HG03571 (cell line): ENCODE results near the gene CEACAM19.
"Not testable (repeated sequence)": the region's sequence is repeated elsewhere in the genome, so short reads cannot be mapped to it uniquely, and the experiment has no call there.

Source experiments
- ATAC-seq: cut with Tn5 transposase; IDR thresholded peaks from one replicate; pipeline ENCODE4 v1.9.1; 2021; ENCODE audit not compliant: unreplicated experiment

The CEACAM19 gene

DNA sequence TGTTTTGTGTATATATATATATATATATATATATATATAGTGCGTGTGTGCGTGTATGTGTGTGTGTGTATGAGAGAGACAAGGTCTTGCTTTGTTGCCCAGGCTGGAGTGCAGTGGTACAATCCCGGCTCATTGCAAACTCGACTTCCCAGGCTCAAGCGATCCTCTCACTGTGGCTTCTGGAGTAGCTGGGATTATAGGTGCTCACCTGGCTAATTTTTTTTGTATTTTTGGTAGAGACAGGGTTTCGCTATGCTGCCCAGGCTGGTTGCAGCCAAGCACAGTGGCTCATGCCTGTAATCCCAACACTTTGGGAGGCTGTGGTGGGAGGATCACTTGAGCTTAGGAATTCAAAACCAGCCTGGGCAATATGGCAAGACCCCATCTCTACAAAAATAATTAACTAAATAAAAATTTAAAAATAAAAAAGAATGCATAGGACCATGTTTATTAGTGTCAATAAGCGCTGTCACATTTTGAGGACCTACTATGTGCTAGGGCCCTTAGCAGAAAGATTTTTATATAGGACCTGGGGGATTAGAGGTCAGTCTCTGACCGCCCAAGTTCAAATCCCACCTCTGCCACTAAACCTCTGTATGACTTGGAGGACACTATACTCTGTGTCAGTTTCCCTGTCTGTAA is 25.8 kb upstream of the CEACAM19 start:
- no peak for ATAC-seq

DNA sequence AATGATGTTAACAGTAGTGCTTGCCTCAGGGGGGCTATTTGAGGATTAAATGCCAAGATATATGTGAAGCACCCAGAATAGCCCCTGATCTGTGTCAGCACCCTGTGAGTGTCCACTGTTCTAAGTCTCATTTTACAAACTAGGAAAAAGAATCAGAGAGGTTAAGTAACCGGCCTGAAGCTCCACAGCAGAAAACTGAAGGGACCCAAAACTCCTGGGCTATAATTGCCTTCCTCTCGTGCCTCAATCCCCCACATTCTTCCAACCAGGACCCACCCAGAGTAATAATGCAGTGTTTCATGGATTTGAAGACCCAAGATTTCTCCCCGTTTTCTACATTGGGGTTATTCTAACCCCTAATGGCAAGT is 25.2 kb upstream of the CEACAM19 start:
- no peak for ATAC-seq

DNA sequence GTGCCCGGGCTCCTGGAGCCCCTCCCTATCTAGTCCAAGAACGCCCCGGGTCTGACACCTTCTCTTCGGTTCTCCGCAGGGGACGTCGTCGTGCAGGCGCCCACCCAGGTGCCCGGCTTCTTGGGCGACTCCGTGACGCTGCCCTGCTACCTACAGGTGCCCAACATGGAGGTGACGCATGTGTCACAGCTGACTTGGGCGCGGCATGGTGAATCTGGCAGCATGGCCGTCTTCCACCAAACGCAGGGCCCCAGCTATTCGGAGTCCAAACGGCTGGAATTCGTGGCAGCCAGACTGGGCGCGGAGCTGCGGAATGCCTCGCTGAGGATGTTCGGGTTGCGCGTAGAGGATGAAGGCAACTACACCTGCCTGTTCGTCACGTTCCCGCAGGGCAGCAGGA is 24.1 kb upstream of the CEACAM19 start:
- no peak for ATAC-seq

DNA sequence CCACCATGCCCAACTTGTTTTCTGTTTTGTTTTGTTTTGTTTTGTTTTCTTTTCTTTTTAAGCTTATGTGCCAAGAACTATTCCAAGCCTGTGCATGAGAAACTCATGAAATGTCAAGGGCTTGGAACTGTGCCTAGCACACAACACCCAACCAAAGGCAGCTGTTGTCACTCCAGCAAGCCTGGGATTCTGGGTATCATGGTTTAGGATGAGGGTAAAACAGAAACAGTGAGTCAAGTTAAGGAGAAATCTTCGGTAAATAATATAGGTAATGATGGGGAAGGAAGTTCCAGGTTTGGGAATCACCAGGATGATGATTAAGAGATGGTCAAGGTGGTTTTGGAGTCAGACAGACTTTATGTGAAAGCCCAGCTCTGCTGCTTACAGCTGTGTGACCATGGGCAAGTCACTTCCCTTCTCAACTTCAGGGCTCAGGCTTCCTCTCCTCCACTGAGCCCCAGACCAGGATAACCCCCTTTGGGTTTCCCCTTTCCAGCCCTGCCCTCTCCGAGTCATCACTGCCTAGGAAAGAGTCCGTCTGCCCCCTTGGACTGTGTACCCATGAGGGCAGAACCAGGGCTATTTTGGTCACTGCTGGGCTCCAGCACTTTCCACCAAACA is 22.5 kb upstream of the CEACAM19 start:
- ATAC-seq = no peak

DNA sequence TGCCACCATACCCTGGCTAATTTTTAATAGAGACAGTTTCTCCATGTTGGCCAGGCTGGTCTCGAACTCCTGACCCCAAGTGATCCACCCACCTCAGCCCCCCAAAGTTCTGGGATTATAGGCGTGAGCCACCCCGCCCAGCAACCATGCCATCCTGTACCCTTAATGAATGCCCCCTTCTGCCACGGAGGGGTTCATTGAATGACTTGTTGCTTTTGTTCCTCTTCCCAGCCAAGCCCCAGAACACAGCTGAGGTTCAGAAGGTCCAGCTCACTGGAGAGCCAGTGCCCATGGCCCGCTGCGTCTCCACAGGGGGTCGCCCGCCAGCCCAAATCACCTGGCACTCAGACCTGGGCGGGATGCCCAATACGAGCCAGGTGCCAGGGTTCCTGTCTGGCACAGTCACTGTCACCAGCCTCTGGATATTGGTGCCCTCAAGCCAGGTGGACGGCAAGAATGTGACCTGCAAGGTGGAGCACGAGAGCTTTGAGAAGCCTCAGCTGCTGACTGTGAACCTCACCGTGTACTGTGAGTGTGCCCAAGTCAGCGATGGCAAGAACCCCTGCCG is 21.6 kb upstream of the CEACAM19 start:
- ATAC-seq = no peak

DNA sequence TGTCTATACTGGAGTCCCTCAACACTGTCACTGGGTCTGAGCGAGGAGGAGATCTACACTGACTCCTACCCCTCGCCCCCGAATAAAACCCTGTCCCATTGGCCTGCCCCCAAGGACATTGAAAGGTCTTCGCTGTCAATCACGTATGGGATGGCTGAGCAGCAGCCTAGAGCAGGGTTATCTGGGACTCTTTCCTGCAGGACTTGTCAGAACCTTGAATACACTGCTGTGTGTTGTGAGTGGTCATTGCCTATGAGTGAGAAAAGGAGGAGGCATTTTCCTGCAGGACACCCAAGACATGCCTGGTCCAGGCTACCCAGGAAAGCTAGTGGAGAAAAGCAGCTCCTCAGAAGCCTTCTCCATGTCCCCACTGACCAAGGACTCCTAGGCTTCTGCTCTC is 17.9 kb upstream of the CEACAM19 start:
- ATAC-seq = no peak

DNA sequence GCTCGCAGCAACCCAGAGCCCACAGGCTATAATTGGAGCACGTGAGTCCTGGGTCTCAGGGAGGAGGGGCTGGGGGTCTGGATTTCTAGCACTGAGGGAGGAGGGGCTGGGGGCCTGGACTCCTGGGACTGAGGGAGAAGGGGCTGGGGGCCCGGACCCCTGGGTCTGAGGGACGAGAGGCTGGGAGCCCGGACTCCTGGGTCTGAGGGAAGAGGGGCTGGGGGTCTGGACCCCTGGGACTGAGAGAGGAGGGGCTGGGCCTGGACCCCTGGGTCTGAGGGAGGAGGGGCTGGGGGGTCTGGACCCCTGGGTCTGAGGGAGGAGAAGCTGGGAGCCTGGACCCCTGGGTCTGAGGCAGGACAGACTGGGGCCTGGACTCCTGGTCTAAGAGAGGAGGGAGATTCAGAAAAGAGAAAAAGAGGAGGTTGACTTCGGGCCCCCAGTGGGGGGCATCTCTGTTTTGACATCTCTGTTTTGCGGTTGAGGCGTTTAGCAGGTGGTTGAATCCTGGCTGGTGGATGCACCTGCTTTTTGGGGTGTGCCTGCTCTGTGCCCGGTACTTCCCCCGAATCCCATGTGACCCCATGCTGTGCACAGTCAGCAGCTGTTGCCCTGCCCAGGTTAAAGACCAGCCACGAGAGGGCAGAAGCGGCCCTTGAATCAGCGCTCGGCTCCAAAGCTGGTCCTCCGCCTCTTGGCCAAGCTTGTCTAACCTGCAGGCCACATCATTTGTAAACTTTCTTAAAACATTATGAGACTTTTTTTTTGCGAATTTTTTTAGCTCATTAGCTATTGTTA is 17.1 kb upstream of the CEACAM19 start:
- peak; percentile 49 for ATAC-seq

DNA sequence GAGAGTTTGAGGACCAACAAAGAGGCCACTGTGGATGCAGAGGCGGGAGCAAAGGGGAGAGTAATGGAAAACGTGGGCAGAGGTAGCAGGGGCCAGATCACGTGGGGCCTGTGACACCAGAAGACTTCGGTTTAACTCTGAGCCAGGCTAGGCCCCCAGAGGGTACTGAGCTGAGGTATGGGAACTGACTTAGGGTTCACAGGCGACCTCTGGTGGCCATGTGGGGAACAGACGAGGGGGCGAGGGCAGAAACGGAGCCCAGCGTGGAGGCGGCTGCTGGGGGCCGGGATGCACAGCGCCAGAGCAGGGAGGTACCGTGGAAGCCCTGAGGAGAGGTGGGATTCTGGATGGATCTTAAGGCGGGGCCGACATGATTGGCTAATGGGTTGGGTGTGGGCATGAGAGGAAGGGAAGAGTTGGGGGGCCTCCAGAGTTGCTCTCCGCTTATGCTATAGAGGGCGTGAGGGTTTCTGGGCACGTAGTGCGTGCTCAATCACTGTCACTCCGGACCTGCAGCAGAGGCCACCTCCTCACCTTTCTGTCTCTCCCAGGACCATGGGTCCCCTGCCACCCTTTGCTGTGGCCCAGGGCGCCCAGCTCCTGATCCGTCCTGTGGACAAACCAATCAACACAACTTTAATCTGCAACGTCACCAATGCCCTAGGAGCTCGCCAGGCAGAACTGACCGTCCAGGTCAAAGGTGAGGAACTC is 13.9 kb upstream of the CEACAM19 start:
- no peak for ATAC-seq

DNA sequence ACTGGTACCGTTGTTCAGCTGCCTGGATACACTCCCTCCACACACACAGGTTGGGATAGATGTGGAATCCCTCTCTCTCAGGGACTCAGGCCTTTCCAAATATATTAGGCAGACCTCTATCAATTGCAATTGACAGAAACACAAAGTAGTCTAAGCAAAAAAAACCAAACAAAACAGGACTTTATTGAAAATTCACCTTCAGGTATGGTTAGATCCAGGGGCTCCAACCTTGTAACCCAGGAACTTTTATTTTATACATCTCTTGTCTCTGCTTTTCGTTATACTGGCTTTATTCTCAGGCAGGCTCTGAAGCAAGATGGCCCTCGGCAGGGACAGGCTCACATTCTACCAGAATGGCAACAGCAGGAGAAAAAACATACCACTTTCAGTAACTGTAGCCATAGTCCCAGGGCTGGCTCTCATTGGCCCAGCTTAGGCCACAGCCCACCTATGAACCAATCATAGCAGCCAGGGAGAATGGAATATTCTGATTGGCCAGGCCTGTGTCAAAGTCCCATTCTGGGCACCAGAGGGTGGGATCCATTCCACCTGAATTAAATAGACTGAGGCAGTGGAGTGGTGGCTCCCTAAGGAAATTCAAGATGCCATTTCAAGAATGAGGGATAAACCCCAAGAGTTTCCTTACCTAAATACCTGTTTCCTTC is 13.1 kb upstream of the CEACAM19 start:
- ATAC-seq = no peak

DNA sequence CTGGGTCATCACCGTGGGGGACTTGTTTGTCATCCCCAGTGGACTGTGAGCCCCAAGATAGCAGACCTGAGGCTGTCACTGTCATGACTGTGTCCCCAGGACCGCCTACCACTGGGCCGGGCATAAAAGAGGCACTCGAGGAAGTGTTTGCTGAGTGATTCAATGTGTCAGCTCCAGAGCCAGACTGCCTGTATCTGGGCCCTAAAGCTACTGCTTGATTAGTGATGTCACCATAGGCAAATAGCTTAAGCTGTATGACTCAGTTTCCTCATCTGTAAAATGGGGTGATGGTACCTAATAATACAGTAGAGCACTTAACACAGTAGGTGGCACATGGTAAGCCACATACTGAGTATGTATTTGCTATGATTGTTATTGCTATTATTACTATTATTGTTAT is 11.2 kb upstream of the CEACAM19 start:
- no peak for ATAC-seq

DNA sequence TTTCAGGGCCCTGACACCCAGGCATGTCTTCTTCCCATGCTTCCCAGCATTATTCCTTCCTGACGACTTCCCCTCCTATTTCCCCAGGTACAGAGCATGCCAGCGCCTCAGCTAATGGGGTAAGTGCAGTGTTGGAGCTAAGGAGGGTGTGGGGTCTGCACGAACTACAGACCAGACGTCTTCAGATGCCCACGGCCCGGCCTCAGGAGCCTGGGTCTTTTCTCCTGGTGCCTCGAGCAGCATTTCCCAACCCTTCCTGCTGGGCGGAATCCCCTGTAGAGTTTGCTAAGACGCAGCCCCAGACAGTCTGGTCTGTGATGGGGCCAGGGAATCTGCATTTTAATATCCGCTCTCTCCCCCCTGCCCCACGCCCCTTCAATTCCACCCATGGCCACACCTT is 10.1 kb upstream of the CEACAM19 start:
- ATAC-seq = no peak

DNA sequence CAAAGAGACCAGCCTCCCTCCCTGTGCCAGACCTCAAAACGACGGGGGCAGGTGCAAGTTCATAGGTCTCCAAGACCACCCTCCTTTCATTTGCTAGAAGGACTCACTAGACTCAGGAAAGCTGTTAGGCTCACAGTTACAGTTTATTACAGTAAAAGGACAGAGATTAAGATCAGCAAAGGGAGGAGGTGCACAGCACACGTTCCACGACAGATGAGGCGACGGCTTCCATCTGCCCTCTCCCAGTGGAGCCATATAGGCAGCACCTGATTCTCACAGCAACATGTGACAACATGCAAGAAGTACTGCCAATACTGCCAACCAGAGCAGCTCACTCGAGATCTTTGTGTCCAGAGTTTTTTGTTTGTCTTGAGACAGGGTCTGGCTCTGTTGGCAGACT is 9.4 kb upstream of the CEACAM19 start:
- no peak for ATAC-seq

DNA sequence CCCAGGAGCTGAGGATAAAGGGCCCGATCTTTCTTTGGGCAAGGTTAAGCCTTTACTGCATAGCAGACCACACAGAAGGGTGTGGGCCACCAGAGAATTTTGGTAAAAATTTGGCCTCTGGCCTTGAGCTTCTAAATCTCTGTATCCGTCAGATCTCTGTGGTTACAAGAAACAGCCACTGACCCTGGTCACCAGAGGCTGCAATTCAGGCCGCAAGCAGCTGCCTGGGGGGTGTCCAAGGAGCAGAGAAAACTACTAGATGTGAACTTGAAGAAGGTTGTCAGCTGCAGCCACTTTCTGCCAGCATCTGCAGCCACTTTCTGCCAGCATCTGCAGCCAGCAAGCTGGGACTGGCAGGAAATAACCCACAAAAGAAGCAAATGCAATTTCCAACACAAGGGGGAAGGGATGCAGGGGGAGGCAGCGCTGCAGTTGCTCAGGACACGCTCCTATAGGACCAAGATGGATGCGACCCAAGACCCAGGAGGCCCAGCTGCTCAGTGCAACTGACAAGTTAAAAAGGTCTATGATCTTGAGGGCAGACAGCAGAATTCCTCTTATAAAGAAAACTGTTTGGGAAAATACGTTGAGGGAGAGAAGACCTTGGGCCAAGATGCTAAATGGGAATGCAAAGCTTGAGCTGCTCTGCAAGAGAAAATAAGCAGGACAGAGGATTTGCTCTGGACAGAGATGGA is 8.4 kb upstream of the CEACAM19 start:
- ATAC-seq = no peak

DNA sequence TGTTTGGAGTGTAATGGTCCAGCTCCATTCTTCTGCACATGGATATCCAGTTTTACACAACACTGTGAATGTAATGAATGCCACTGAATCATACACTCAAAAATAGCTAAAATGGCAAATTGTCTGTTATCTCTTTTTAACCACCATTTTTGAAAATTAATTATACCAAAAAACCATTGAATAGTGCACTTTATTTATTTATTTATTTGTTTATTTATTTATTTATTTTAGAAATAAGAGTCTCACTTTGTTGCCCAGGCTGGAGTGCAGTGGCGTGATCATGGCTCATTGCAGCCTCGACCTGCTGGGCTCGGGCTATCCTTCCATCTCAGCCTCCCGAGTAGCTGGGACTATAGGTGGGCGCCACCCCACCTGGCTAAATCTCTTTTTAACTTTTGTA is 7.3 kb upstream of the CEACAM19 start:
- no peak for ATAC-seq

DNA sequence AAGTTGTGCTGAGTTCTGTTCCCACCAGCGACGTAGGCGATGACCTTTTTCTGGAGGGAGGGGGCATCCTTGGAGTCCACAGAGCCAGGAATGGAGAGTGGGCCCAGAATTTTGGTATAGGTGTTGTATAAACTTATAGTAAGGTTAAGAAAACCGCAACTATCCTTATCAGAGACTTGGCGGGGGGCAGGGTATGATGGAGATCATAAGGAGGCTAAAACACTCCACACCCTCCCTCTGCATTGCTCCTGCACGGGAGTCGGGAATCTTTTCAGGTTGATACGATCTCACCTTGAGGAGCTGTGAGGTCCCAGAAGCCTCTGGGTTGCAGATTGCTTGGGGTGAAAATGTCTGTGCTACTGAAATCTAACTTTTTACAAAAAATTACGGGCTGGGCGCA is 6.3 kb upstream of the CEACAM19 start:
- ATAC-seq = no peak

DNA sequence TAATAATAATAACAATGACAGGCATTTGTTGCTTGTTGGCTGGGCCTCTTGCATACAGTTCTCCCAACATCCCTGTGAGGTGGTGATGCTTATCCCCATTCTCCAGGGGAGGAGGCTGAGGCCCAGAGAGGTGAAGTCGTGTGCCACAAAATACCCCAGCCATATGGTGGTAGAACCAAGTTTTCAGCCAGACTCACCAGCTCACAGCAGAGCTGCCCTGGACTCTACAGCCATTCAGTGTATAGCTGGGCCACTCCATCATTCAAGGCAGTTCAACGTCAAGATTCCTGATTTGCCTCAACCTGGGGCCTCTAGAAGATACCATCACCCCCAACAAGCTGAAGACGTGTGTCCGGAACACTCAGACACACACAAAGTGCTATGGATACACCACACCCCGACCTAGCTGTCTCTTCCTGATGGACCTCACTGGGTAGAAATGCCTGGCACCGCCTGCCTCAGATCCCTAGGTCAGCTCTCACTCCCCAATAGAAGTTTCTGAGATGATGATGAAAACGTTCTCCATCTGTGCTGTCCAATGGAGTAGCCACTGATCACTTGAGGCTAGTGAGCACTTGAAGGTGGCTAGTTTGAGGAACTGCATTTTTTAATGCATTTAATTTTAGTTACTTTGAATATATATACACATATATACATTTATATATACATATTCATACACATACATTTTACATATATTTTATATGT is 4.3 kb upstream of the CEACAM19 start:
- no peak for ATAC-seq

DNA sequence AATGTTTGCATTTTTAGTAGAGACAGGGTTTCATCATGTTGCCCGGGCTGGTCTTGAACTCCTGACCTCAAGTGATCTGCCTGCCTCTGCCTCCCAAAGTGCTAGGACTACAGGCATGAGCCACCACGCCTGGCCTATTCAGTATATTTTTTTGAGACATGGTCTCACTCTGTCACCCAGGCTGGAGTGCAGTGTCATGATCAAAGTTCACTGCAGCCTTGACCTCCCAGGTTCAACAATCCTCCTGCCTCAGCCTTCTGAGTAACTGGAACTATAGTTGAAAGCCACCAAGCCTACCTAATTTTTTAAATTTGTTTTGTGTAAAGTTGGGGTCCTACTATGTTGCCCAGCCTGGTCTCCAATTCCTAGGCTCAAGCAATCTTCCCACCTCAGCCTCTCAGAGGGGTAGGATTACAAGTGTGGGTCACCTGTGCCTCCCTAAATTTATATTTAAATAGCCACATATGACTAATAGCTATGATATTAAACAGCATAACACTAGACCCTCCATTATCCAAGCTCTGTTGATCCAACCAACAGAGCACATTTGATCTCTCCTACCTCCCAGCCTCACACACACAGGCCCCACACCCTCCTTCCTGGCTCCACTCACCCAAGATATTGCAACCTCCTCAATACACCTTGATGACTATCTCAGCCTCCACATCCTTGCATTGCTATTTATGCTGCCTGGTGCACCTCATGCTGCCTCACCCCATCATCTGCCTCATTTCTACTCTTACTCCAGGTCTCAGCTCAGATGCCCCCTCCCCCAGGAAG is 2.1 kb upstream of the CEACAM19 start:
- ATAC-seq = no peak

DNA sequence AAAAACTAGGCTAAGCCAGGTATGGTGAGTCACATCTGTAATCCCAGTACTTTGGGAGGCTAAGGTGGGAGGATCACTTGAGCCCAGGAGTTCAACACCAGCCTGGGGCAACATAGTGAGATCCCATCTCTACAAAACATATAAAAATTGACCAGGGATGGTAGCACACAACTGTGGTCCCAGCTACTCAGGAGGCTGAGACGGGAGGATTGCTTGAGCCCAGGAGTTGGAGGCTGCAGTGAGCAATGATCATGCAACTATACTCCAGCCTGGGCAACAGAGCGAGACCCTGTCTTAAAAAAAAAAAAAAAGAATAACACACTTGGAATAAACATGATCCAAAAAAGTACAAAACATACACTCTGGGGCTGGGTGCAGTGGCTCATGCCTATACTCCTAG is 1.3 kb upstream of the CEACAM19 start:
- not testable (repeated sequence) for ATAC-seq

DNA sequence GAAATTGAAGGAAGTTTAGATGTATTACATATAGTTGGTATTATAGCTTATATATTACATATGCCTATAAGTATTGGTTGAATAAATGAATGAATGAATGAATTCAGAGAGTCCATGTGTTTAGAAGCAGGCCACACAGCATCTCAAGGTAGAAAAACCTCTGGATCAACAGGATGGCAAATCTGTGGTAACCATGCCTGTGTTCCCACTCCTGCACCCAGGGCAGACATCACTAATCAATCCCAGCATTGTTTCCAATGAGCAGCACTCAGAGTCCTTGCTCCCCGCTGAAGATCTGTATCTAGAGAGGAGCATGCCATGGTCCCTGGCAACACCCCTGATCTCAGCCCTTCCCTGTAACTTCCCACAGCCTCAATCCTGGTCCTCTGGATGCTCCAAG is 944 bp downstream of the CEACAM19 start:
- no peak for ATAC-seq
